GM23338 (cell line): ENCODE data around the gene FAM81A. TPM values are rescaled to one million over a fixed set of nuclear protein-coding genes. Genes with fewer than 3 reads are reported as not detected.

ENCODE experiments used
- ATAC-seq: fragments of 200-7000 bp; cut with Tn5 transposase; 3 replicates; pipeline ENCODE4 v1.9.1; 2020
- DNase-seq: peaks from one replicate; pipeline ENCODE4 v3.0.0-alpha.2; 2015; ENCODE audit warnings: low spot score
- H2AFZ ChIP-seq: fragments of 200-600 bp; sonication (generic); 2 replicates; pipeline ENCODE4 v1.8.0; 2016; ENCODE audit warnings: antibody characterized with exemption, mild to moderate bottlenecking, moderate library complexity
- H3F3A ChIP-seq: fragments of 200-600 bp; sonication (generic); replicated peaks from 2 replicates; pipeline ENCODE4 v1.8.0; 2017; ENCODE audit warnings: antibody characterized with exemption, mixed run types, low read depth
- H3K27ac ChIP-seq: fragments of 200-600 bp; sonication (generic); 2 replicates; pipeline ENCODE4 v1.6.1; 2016; ENCODE audit warnings: low read depth
- H3K27me3 ChIP-seq: fragments of 200-600 bp; sonication (generic); 2 replicates; pipeline ENCODE4 v1.8.0; 2016; ENCODE audit warnings: mild to moderate bottlenecking, mixed run types, moderate library complexity; ENCODE audit not compliant: insufficient read depth
- H3K36me3 ChIP-seq: fragments of 200-600 bp; sonication (generic); 2 replicates; pipeline ENCODE4 v1.8.0; 2016; ENCODE audit warnings: mild to moderate bottlenecking; ENCODE audit not compliant: insufficient read depth
- H3K4me1 ChIP-seq: fragments of 200-600 bp; sonication (generic); 2 replicates; pipeline ENCODE4 v1.8.0; 2016; ENCODE audit warnings: mild to moderate bottlenecking, moderate library complexity; ENCODE audit not compliant: insufficient read depth
- H3K4me2 ChIP-seq: fragments of 200-600 bp; sonication (generic); 2 replicates; pipeline ENCODE4 v1.7.1; 2017; ENCODE audit warnings: mixed run types
- H3K4me3 ChIP-seq: fragments of 200-600 bp; sonication (generic); 2 replicates; pipeline ENCODE4 v1.6.1; 2016; ENCODE audit warnings: mixed run types
- H3K79me2 ChIP-seq: fragments of 200-600 bp; sonication (generic); replicated peaks from 2 replicates; pipeline ENCODE4 v1.8.0; 2017; ENCODE audit warnings: mild to moderate bottlenecking; ENCODE audit not compliant: insufficient read depth
- H3K9me2 ChIP-seq: fragments of 200-600 bp; sonication (generic); 2 replicates; pipeline ENCODE4 v1.8.0; 2017; ENCODE audit not compliant: insufficient read depth
- H4K20me1 ChIP-seq: fragments of 200-600 bp; sonication (generic); replicated peaks from 2 replicates; pipeline ENCODE4 v1.8.0; 2017; ENCODE audit warnings: mild to moderate bottlenecking; ENCODE audit not compliant: insufficient read depth
- H3K27ac Mint-ChIP-seq: 2 replicates; pipeline ENCODE4 v1.8.0; 2020; ENCODE audit warnings: inconsistent platforms, mild to moderate bottlenecking, moderate library complexity, mixed read lengths
- H3K27me3 Mint-ChIP-seq: 3 replicates; pipeline ENCODE4 v1.8.0; 2022; ENCODE audit warnings: low read depth, mild to moderate bottlenecking, moderate library complexity, mixed read lengths, inconsistent platforms; ENCODE audit not compliant: insufficient read depth, poor library complexity
- H3K36me3 Mint-ChIP-seq: 3 replicates; pipeline ENCODE4 v1.8.0; 2021; ENCODE audit warnings: low read depth, mild to moderate bottlenecking, inconsistent platforms, moderate library complexity, mixed read lengths
- H3K4me1 Mint-ChIP-seq: 3 replicates; pipeline ENCODE4 v1.8.0; 2020; ENCODE audit warnings: mild to moderate bottlenecking, inconsistent platforms, mixed read lengths
- H3K4me3 Mint-ChIP-seq: 3 replicates; pipeline ENCODE4 v1.8.0; 2021; ENCODE audit warnings: moderate library complexity, mild to moderate bottlenecking, inconsistent platforms, mixed read lengths
- H3K9me3 Mint-ChIP-seq: 3 replicates; pipeline ENCODE4 v1.8.0; 2020; ENCODE audit warnings: moderate library complexity, mild to moderate bottlenecking, inconsistent platforms, mixed read lengths
- CREB1 ChIP-seq: fragments of 250-450 bp; sonication (Bioruptor Pico); IDR thresholded peaks from 2 replicates; pipeline ENCODE4 v1.5.0; 2020; ENCODE audit warnings: low read depth, mild to moderate bottlenecking, moderate library complexity
- CTCF ChIP-seq, 2 experiments: fragments of 200-600 bp in 1 of 2; sonication (generic) in 1 of 2; conservative IDR thresholded peaks; 2 replicates each; pipeline versions ENCODE4 v1.5.1 to v1.6.1; 2016 to 2017; ENCODE audit warnings: antibody characterized with exemption in 2 of 2, low read depth in 2 of 2, mild to moderate bottlenecking in 2 of 2, moderate library complexity in 1 of 2
- ETS1 ChIP-seq: IDR thresholded peaks from 2 replicates; pipeline ENCODE4 v1.6.1; 2016; ENCODE audit warnings: antibody characterized with exemption
- EZH2phosphoT487 ChIP-seq: fragments of 200-600 bp; sonication (generic); IDR thresholded peaks from one replicate; pipeline ENCODE4 v1.8.1; 2018; ENCODE audit warnings: antibody characterized with exemption; ENCODE audit not compliant: unreplicated experiment
- JUNB ChIP-seq: IDR thresholded peaks from one replicate; pipeline ENCODE4 v1.6.1; 2016; ENCODE audit warnings: antibody characterized with exemption; ENCODE audit not compliant: unreplicated experiment
- NANOG ChIP-seq: IDR thresholded peaks from 2 replicates; pipeline ENCODE4 v1.6.1; 2016; ENCODE audit warnings: antibody characterized with exemption, borderline replicate concordance
- POLR2AphosphoS5 ChIP-seq: IDR thresholded peaks from 2 replicates; pipeline ENCODE4 v1.6.1; 2016; ENCODE audit warnings: antibody characterized with exemption, low read depth
- REST ChIP-seq: IDR thresholded peaks from one replicate; pipeline ENCODE4 v1.6.1; 2018; ENCODE audit warnings: antibody characterized with exemption; ENCODE audit not compliant: unreplicated experiment
- ZNF114 ChIP-seq: fragments of 250-450 bp; sonication (Bioruptor Pico); IDR thresholded peaks from 2 replicates; pipeline ENCODE4 v1.5.0; 2020; ENCODE audit warnings: mild to moderate bottlenecking, moderate library complexity
- polyA plus RNA-seq: library from polyadenylated mRNA; unstranded; fragments of >200 nt; fragmentation: Nextera tagmentation; extraction: Ambion mirVana; gene quantifications from 2 replicates; pipeline ENCODE4 v1.2.1, GENCODE V29; 2016
- total RNA-seq: library from RNA; depleted of rRNA; stranded (reverse); fragments of >200 nt; shearing (Covaris generic); gene quantifications from 2 replicates; pipeline ENCODE4 v1.2.3, GENCODE V29; 2014

Gene FAM81A
- total and polyA plus RNA-seq, 2 experiments from 2014 or later = 0.73 to 4.1 TPM

GRCh38 chr15:59448871-59449270 is 10.9 kb downstream of the FAM81A start:
- no peaks in the 10 kb centered on the region for H3K36me3 Mint-ChIP-seq
- ATAC-seq = no peak
- peaks cover 18% of the 10 kb centered on the region for H3K4me1 ChIP-seq
- H3K9me3 Mint-ChIP-seq = no peaks in the 10 kb centered on the region
- H2AFZ ChIP-seq = no peak overlapping the region
- no peak overlapping the region for H3K4me3 Mint-ChIP-seq
- no peak overlapping the region for H3K4me3 ChIP-seq
- H3K79me2 ChIP-seq = no peaks in the 10 kb centered on the region
- H3K9me2 ChIP-seq = no peaks in the 10 kb centered on the region
- no peak for DNase-seq
- no peaks in the 10 kb centered on the region for H3K36me3 ChIP-seq
- H3K4me2 ChIP-seq = no peak overlapping the region
- H3K27ac Mint-ChIP-seq = no peak overlapping the region
- peaks cover 22% of the 10 kb centered on the region for H3K4me1 Mint-ChIP-seq
- no peak for TF ChIP-seq POLR2AphosphoS5
- TF ChIP-seq CREB1 (CRISPR knock-in tag) = no peak
- TF ChIP-seq ZNF114 = no peak
- no peak for TF ChIP-seq JUNB
- no peak for TF ChIP-seq EZH2phosphoT487
- TF ChIP-seq ETS1 = no peak
- no peak for TF ChIP-seq NANOG
- H4K20me1 ChIP-seq = no peaks in the 10 kb centered on the region
- H3K27ac ChIP-seq = no peak overlapping the region
- H3K27me3 Mint-ChIP-seq = peaks cover 2% of the 10 kb centered on the region
- no peaks in the 10 kb centered on the region for H3F3A ChIP-seq
- H3K27me3 ChIP-seq = no peaks in the 10 kb centered on the region

GRCh38 chr15:59453474-59454215 is 15.7 kb downstream of the FAM81A start:
- Histone ChIP-seq H3K36me3 (no peaks in the 10 kb centered on the region), H3K9me2 (no peaks in the 10 kb centered on the region), H4K20me1 (no peaks in the 10 kb centered on the region), H3K4me1 (peaks cover 10% of the 10 kb centered on the region; the same call in 1 of the 2 replicates), H3K4me2 (no peak overlapping the region), H3F3A (no peaks in the 10 kb centered on the region), H2AFZ (no peak overlapping the region), H3K79me2 (no peaks in the 10 kb centered on the region), H3K4me3 (no peak overlapping the region), H3K27me3 (no peaks in the 10 kb centered on the region), H3K27ac (no peak overlapping the region)
- H3K27me3 Mint-ChIP-seq = peaks cover 3% of the 10 kb centered on the region
- H3K4me3 Mint-ChIP-seq = no peak overlapping the region
- TF ChIP-seq REST = no peak
- TF ChIP-seq CREB1 (CRISPR knock-in tag) = no peak
- no peak for TF ChIP-seq CTCF (conservative IDR thresholded peaks at IDR 0.05; ENCODE audit: low read depth in 2 of 2)
- TF ChIP-seq EZH2phosphoT487 = no peak
- TF ChIP-seq JUNB = no peak
- no peak for TF ChIP-seq ZNF114
- TF ChIP-seq NANOG = no peak
- H3K4me1 Mint-ChIP-seq = peaks cover 7% of the 10 kb centered on the region
- ATAC-seq = peak; percentile 29; the same call in 2 of the 3 replicates
- DNase-seq = no peak
- H3K27ac Mint-ChIP-seq = no peak overlapping the region
- H3K36me3 Mint-ChIP-seq = no peaks in the 10 kb centered on the region
- no peaks in the 10 kb centered on the region for H3K9me3 Mint-ChIP-seq
